ENCODE measurements around the gene WDR93. TPM values are rescaled to one million over a fixed set of nuclear protein-coding genes. Genes with fewer than 3 reads are reported as not detected.
A peak's percentile ranks its signal among the peaks of the same experiment; 100 is the strongest.

The WDR93 gene
- total RNA-seq, 1 experiment from 2014 or later, result not detected

- Histone ChIP-seq H3K9ac (ENCODE audit: extremely low read depth, insufficient read length, low read length) (no peak overlapping the region), H3K14ac (ENCODE audit: insufficient read depth, low read length) (no peak overlapping the region), H4K91ac (ENCODE audit: insufficient read length, low read depth, low read length) (no peak overlapping the region), H3K18ac (ENCODE audit: insufficient read length, low read depth, low read length) (no peak overlapping the region), H3K56ac (ENCODE audit: insufficient read length, low read depth, low read length) (no peak overlapping the region), H3T11ph (ENCODE audit: low read length) (no peak overlapping the region), H4K8ac (replicated peaks; ENCODE audit: insufficient read length, low read depth, low read length) (no peak overlapping the region), H2BK20ac (ENCODE audit: low read depth, low read length, poor library complexity, severe bottlenecking) (no peak overlapping the region), H2BK5ac (ENCODE audit: insufficient read length, low read length) (no peak overlapping the region), H2BK15ac (ENCODE audit: low read depth, low read length) (no peak overlapping the region), H3K4ac (ENCODE audit: low read depth, low read length) (no peak overlapping the region), H3K79me1 (ENCODE audit: insufficient read depth, low read depth, low read length, poor library complexity, severe bottlenecking) (no peaks in the 10 kb centered on the region), H2AK5ac (ENCODE audit: insufficient read length, low read length) (no peak overlapping the region), H2AFZ (ENCODE audit: low read length) (no peak overlapping the region), H4K20me1 (ENCODE audit: control insufficient read depth, insufficient read depth, insufficient read length) (no peaks in the 10 kb centered on the region), H2BK120ac (ENCODE audit: low read depth, low read length, poor library complexity, severe bottlenecking) (no peak overlapping the region), H3K4me1 (ENCODE audit: insufficient read depth, low read length) (no peaks in the 10 kb centered on the region), H4K5ac (ENCODE audit: insufficient read length, low read depth, low read length) (no peak overlapping the region), H3K4me2 (ENCODE audit: insufficient read depth, insufficient read length, low read length) (peak overlapping the region; percentile 31), H3K79me2 (ENCODE audit: insufficient read depth, low read length) (no peaks in the 10 kb centered on the region), H2BK12ac (ENCODE audit: insufficient read length, low read depth, low read length) (no peak overlapping the region), H3K9me3 (ENCODE audit: control insufficient read depth, low read depth, low read length) (no peaks in the 10 kb centered on the region), H3K27me3 (ENCODE audit: insufficient read depth, low read length) (no peaks in the 10 kb centered on the region; the same call in 1 of the 2 replicates), H3K23me2 (ENCODE audit: insufficient read length, low read depth, low read length, poor library complexity, severe bottlenecking) (no peaks in the 10 kb centered on the region), H3K27ac (ENCODE audit: insufficient read length, low read depth, low read length) (no peak overlapping the region), H3K23ac (ENCODE audit: insufficient read length, low read depth, low read length) (no peak overlapping the region)
- no peaks in the 10 kb centered on the region for H3K9me3 Mint-ChIP-seq
- H3K4me3 Mint-ChIP-seq, result peak overlapping the region; percentile 48 to 51; a peak in 3 of 5 replicates
- no peak overlapping the region for H3K27ac Mint-ChIP-seq
- no peak for TF ChIP-seq CTCF (conservative IDR thresholded peaks at IDR 0.05)
- H3K4me1 Mint-ChIP-seq, result peaks cover 9 to 20% of the 10 kb centered on the region in 2 experiments
- DNase-seq, result peak; percentile 64
- H3K27me3 Mint-ChIP-seq (ENCODE audit: low read depth), result peaks cover 37% of the 10 kb centered on the region
- no peaks in the 10 kb centered on the region; a peak in 1 of 7 replicates for H3K36me3 Mint-ChIP-seq (ENCODE audit: insufficient read depth in 1 of 3, low read depth in 3 of 3)
- no CpG with 5 or more reads among the region's 72 CpGs for WGBS (ENCODE audit: extremely low coverage, insufficient read length, low lambda C conversion rate)
Observed at GRCh38 chr15:89665449-89666181, 25.0 kb upstream of the WDR93 start.
